Neural crest cell (in vitro differentiated cells): ENCODE results near the gene LIMK2. TPM values are rescaled to one million over a fixed set of nuclear protein-coding genes. Genes with fewer than 3 reads are reported as not detected.
A peak's percentile ranks its signal among the peaks of the same experiment; 100 is the strongest.
"Not testable (repeated sequence)": the region's sequence is repeated elsewhere in the genome, so short reads cannot be mapped to it uniquely, and the experiment has no call there.

ENCODE experiments used
- DNase-seq: peaks from one replicate; pipeline ENCODE4 v3.0.0; 2021; ENCODE audit warnings: low read depth, mixed read lengths, low spot score
- H3K27ac Mint-ChIP-seq: one replicate; pipeline ENCODE4 v1.8.0; 2021; ENCODE audit warnings: mild to moderate bottlenecking, mixed read lengths; ENCODE audit not compliant: unreplicated experiment
- H3K27me3 Mint-ChIP-seq: 2 replicates; pipeline ENCODE4 v1.8.0; 2021; ENCODE audit warnings: low read depth, mild to moderate bottlenecking, mixed read lengths
- H3K36me3 Mint-ChIP-seq: 2 replicates; pipeline ENCODE4 v1.8.0; 2021; ENCODE audit warnings: low read depth, mild to moderate bottlenecking, mixed read lengths
- H3K4me1 Mint-ChIP-seq: 2 replicates; pipeline ENCODE4 v1.8.0; 2021; ENCODE audit warnings: mixed read lengths
- H3K4me3 Mint-ChIP-seq: one replicate; pipeline ENCODE4 v1.8.0; 2021; ENCODE audit warnings: mild to moderate bottlenecking, mixed read lengths
- H3K9me3 Mint-ChIP-seq: 2 replicates; pipeline ENCODE4 v1.8.0; 2021; ENCODE audit warnings: mixed read lengths
- CTCF ChIP-seq: fragments of 200-600 bp; sonication (generic); conservative IDR thresholded peaks from 2 replicates; pipeline ENCODE4 v1.5.0; 2021; ENCODE audit warnings: antibody characterized with exemption, mild to moderate bottlenecking
- total RNA-seq: library from RNA; stranded (reverse); gene quantifications from 2 replicates; pipeline ENCODE4 v1.2.1, GENCODE V29; 2021

LIMK2 gene
- total RNA-seq, 1 donor from 2014 or later, result 35.1 TPM

- Mint-ChIP-seq H3K36me3 (no peaks in the 10 kb centered on the region), H3K9me3 (no peaks in the 10 kb centered on the region), H3K27ac (no peak overlapping the region), H3K4me1 (no peaks in the 10 kb centered on the region), H3K4me3 (no peak overlapping the region), H3K27me3 (peaks cover 9% of the 10 kb centered on the region)
- no peak for DNase-seq
- no peak for TF ChIP-seq CTCF
These were observed 90.4 kb downstream of the LIMK2 start for GRCh38 chr22:31302537-31302936.

DNA sequence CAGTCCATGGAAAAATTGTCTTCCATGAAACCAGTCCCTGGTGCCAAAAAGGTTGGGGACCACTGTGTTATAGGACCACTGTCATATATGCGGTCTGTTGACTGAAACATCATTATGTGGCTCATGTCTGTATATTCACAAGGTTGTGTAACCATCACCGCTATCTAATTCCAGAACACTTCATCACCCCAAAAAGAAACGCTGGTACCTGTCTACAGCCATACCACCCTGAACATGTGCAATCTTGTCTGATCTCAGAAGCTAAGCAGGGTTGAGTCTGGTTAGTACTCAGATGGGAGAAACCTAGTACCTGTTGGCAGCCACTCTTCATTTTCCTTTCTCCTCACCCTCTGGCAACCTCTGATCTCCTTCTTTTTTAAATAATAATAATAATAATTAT lies 93.1 kb downstream of the LIMK2 start:
- Mint-ChIP-seq H3K36me3 (no peaks in the 10 kb centered on the region), H3K27me3 (peaks cover 9% of the 10 kb centered on the region), H3K9me3 (no peaks in the 10 kb centered on the region), H3K27ac (no peak overlapping the region), H3K4me3 (no peak overlapping the region), H3K4me1 (no peaks in the 10 kb centered on the region)
- no peak for DNase-seq
- TF ChIP-seq CTCF, result no peak

- Mint-ChIP-seq H3K27ac (no peak overlapping the region), H3K4me1 (peaks cover under 1% of the 10 kb centered on the region)
These were observed 96.1 kb downstream of the LIMK2 start for GRCh38 chr22:31308181-31308580.

DNA sequence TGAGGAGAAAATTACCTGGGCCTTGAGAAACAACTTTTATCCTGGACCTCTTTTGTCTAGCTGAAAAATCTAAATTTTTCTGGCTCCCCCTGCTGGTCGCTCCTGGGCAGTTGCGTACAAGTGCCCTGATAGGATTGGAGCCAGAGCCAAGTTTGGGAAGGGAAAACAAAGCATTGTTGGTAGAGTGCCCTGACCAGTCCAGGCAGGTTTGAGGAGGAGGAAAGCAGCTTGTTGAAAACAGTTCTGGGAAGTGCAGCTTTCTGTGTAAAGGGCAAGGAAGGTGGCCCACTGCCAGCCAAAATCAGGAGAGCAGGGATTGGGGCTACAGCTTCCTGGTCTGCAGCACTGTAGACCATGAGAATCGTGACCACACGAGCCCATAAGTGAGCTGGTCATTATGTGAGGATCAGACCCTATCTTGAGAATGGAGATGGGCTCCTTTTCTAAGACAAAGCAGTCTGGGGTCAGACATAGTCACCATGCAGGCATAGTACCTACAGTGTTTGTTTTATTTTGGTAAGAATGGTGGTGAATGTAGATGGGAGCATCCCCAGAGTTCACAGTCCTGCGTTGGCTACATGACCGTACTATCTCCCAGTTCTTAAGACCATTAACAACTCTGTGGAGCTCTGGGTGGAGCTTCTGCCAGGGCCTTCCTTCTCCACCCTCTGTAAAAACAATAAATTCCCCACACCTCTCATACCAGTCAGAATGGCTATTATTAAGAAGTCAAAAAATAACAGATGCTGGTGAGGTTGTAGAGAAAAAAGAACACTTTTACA lies 101.5 kb downstream of the LIMK2 start:
- peak; percentile 89 for TF ChIP-seq CTCF
- Mint-ChIP-seq H3K4me1 (peaks cover 4% of the 10 kb centered on the region), H3K27ac (no peak overlapping the region), H3K9me3 (peaks cover 9% of the 10 kb centered on the region), H3K27me3 (no peaks in the 10 kb centered on the region), H3K36me3 (peaks cover 11% of the 10 kb centered on the region), H3K4me3 (no peak overlapping the region)
- peak; percentile 74 for DNase-seq

More at GRCh38 chr22:31308181-31308580, 96.1 kb downstream of the LIMK2 start:
- Mint-ChIP-seq H3K27me3 (peaks cover 5% of the 10 kb centered on the region), H3K36me3 (no peaks in the 10 kb centered on the region), H3K4me3 (no peak overlapping the region), H3K9me3 (no peaks in the 10 kb centered on the region)
- TF ChIP-seq CTCF, result no peak
- no peak for DNase-seq

DNA sequence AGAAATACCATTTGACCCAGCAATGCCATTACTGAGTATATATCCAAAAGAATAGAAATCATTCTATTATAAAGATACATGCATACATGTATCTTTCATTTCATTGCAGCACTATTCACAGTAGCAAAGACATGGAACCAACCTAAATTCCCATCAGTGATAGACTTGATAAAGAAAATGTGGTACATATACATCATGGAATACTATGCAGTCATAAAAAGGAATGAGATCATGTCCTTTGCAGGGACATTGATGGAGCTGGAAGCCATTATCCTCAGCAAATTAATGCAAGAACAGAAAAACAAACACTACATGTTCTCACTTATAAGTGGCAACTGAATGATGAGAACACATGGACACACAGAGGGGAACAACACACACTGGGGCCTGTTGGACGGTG lies 102.1 kb downstream of the LIMK2 start:
- DNase-seq, H3K27ac Mint-ChIP-seq: not testable (repeated sequence)
- peaks cover 11% of the 10 kb centered on the region for H3K36me3 Mint-ChIP-seq

GRCh38 chr22:31321421-31321820 lies 109.3 kb downstream of the LIMK2 start:
- no peak overlapping the region for H3K4me3 Mint-ChIP-seq
- DNase-seq, result no peak
- H3K36me3 Mint-ChIP-seq, result peaks cover 17% of the 10 kb centered on the region
- no peak for TF ChIP-seq CTCF
- H3K4me1 Mint-ChIP-seq, result peaks cover 10% of the 10 kb centered on the region
- H3K27ac Mint-ChIP-seq, result peak overlapping the region; percentile 50
- no peaks in the 10 kb centered on the region for H3K9me3 Mint-ChIP-seq
- H3K27me3 Mint-ChIP-seq, result no peaks in the 10 kb centered on the region

More for the DNA sequence above, 102.1 kb downstream of the LIMK2 start:
- H3K4me3 Mint-ChIP-seq, H3K4me1 Mint-ChIP-seq, H3K9me3 Mint-ChIP-seq, H3K27me3 Mint-ChIP-seq: not testable (repeated sequence)
